A673 (cell line): ENCODE results near the gene PRIMPOL.

Experiments used
- CTCF ChIP-seq: fragments of 300-800, 200-600 bp; sonication (generic); conservative IDR thresholded peaks from 2 replicates; pipeline ENCODE4 v1.5.1; 2017; ENCODE audit warnings: low read depth, mild to moderate bottlenecking, antibody characterized with exemption, low read length, moderate library complexity, mixed read lengths
- EZH2 ChIP-seq: fragments of 200-600 bp; sonication (generic); IDR thresholded peaks from 2 replicates; pipeline ENCODE4 v1.6.1; 2017; ENCODE audit warnings: borderline replicate concordance, low read depth, mild to moderate bottlenecking, mixed read lengths, antibody characterized with exemption, low read length; ENCODE audit not compliant: poor library complexity, severe bottlenecking

DNA sequence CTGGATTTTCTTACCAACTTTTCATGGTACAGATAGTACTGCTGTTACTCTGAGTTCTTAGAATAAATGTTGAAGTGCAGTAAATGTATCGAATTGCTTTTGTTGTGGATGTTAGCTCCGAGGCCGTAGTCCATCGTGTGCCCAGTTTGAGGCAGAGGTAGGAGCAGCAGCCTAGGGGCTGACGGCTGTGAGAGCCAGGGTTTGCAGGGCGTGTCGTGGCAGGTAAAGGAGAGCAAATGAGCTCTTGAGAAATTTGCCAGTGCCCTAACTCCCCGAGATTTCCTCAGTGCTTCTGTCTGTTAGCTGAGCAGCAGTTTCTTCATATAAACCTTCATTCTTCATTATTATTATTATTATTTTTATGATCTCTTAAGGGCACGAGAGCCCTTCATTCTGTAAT is 21.6 kb downstream of the PRIMPOL start:
- TF ChIP-seq CTCF = no peak
- no peak for TF ChIP-seq EZH2
